CD14-positive monocyte (primary cell): Measurements from ENCODE around the gene VSIG10L. TPM values are rescaled to one million over a fixed set of nuclear protein-coding genes. Genes with fewer than 3 reads are reported as not detected.

Source experiments
- DNase-seq, 3 donors: peaks; one replicate each; pipeline ENCODE4 v3.0.0-alpha.2; 2011 to 2022
- H2AFZ ChIP-seq: 2 replicates; pipeline ENCODE4 v1.6.0; 2012; ENCODE audit warnings: mild to moderate bottlenecking, low read depth, low read length, inconsistent platforms; ENCODE audit not compliant: insufficient read depth, poor library complexity, severe bottlenecking
- H3K27ac ChIP-seq, 2 donors: 1 replicate in 1 of 2; 2 replicates in 1 of 2; pipeline ENCODE4 v1.5.1; 2012 to 2013; ENCODE audit warnings: low read length in 2 of 2, control low read depth in 1 of 2, inconsistent platforms in 1 of 2, low read depth in 1 of 2, mild to moderate bottlenecking in 1 of 2
- H3K27me3 ChIP-seq, 2 donors: one replicate each; pipeline versions ENCODE4 v1.6.0 to v1.6.1; 2011 to 2013; ENCODE audit warnings: low read length in 2 of 2; ENCODE audit not compliant: control insufficient read depth in 2 of 2, insufficient read depth in 2 of 2
- H3K36me3 ChIP-seq, 2 donors: replicated peaks in 1 of 2; 1 replicate in 1 of 2; 2 replicates in 1 of 2; pipeline versions ENCODE4 v1.5.1 to v1.6.1; 2012 to 2013; ENCODE audit warnings: low read length in 2 of 2, control low read depth in 1 of 2, inconsistent platforms in 1 of 2, mild to moderate bottlenecking in 1 of 2; ENCODE audit not compliant: insufficient read depth in 2 of 2, control insufficient read depth in 1 of 2
- H3K4me1 ChIP-seq, 2 donors: 1 replicate in 1 of 2; 2 replicates in 1 of 2; pipeline versions ENCODE4 v1.5.1 to v1.6.1; 2012 to 2013; ENCODE audit warnings: low read length in 2 of 2, control low read depth in 1 of 2, inconsistent platforms in 1 of 2, mild to moderate bottlenecking in 1 of 2, moderate library complexity in 1 of 2; ENCODE audit not compliant: insufficient read depth in 2 of 2, control insufficient read depth in 1 of 2
- H3K4me2 ChIP-seq: replicated peaks from 2 replicates; pipeline ENCODE3; 2012; ENCODE audit warnings: low read length, moderate library complexity, mild to moderate bottlenecking; ENCODE audit not compliant: poor library complexity, severe bottlenecking; ENCODE audit errors: extremely low read depth
- H3K4me3 ChIP-seq, 3 experiments: fragments of 200-600 bp in 1 of 3; sonication (generic) in 1 of 3; replicated peaks in 1 of 3; 1 replicate in 2 of 3; 2 replicates in 1 of 3; pipeline ENCODE4 v1.5.1; 2011 to 2013; ENCODE audit warnings: low read length in 3 of 3, mild to moderate bottlenecking in 3 of 3, control low read depth in 2 of 3, low read depth in 2 of 3, inconsistent platforms in 1 of 3, moderate library complexity in 1 of 3
- H3K79me2 ChIP-seq: 2 replicates; pipeline ENCODE4 v1.6.0; 2012; ENCODE audit warnings: mild to moderate bottlenecking, control low read depth, inconsistent platforms, low read length, moderate library complexity; ENCODE audit not compliant: insufficient read depth
- H3K9ac ChIP-seq: 2 replicates; pipeline ENCODE4 v1.6.0; 2017; ENCODE audit warnings: low read length, mild to moderate bottlenecking; ENCODE audit not compliant: insufficient read depth, poor library complexity, severe bottlenecking
- H3K9me3 ChIP-seq, 2 donors: replicated peaks in 1 of 2; 1 replicate in 1 of 2; 2 replicates in 1 of 2; pipeline versions ENCODE4 v1.5.1 to v1.6.1; 2012 to 2013; ENCODE audit warnings: low read length in 2 of 2, control low read depth in 1 of 2; ENCODE audit not compliant: control insufficient read depth in 1 of 2, insufficient read depth in 1 of 2
- H4K20me1 ChIP-seq: 2 replicates; pipeline ENCODE4 v1.6.0; 2012; ENCODE audit warnings: mild to moderate bottlenecking, low read length, control low read depth, moderate library complexity; ENCODE audit not compliant: insufficient read depth
- H3K27ac Mint-ChIP-seq, 7 donors: one replicate each; pipeline ENCODE4 v1.8.0; 2020; ENCODE audit warnings: mild to moderate bottlenecking in 7 of 7, mixed read lengths in 7 of 7, moderate library complexity in 6 of 7, inconsistent platforms in 2 of 7
- H3K27me3 Mint-ChIP-seq, 3 donors: one replicate each; pipeline ENCODE4 v1.8.0; 2021 to 2022; ENCODE audit warnings: low read depth in 3 of 3, mild to moderate bottlenecking in 3 of 3, mixed read lengths in 3 of 3, moderate library complexity in 3 of 3, inconsistent platforms in 1 of 3
- H3K36me3 Mint-ChIP-seq, 2 donors: one replicate each; pipeline ENCODE4 v1.8.0; 2020; ENCODE audit warnings: mixed read lengths in 2 of 2, inconsistent platforms in 1 of 2, mild to moderate bottlenecking in 1 of 2
- H3K4me1 Mint-ChIP-seq: one replicate; pipeline ENCODE4 v1.8.0; 2020; ENCODE audit warnings: mild to moderate bottlenecking, mixed read lengths
- H3K4me3 Mint-ChIP-seq, 2 donors: one replicate each; pipeline ENCODE4 v1.8.0; 2020; ENCODE audit warnings: mild to moderate bottlenecking in 2 of 2, mixed read lengths in 2 of 2, moderate library complexity in 1 of 2
- H3K9me3 Mint-ChIP-seq, 7 donors: one replicate each; pipeline ENCODE4 v1.8.0; 2020 to 2022; ENCODE audit warnings: mixed read lengths in 7 of 7, mild to moderate bottlenecking in 6 of 7, moderate library complexity in 6 of 7, inconsistent platforms in 2 of 7
- CTCF ChIP-seq: fragments of 200-600 bp; IDR thresholded peaks from one replicate; pipeline ENCODE4 v1.8.0; 2022; ENCODE audit warnings: antibody characterized with exemption, mild to moderate bottlenecking
- WGBS: methylation state at CpG from one replicate; pipeline ENCODE4 v1.1.5; 2013; ENCODE audit warnings: missing lambda C conversion rate; ENCODE audit not compliant: insufficient coverage; 5-methylcytosine and 5-hydroxymethylcytosine counted together
- intact Hi-C, 2 donors: fragments of 100-400 bp; cut with micrococcal nuclease; formaldehyde crosslinking; loops; one replicate each; pipeline versions ENCODE4 v1.15.0 to v1.15.1; 2023
- polyA plus RNA-seq, 3 donors: library from polyadenylated mRNA; depleted of rRNA in 1 of 3; unstranded in 2 of 3; stranded (reverse) in 1 of 3; fragments of 300-500 nt in 2 of 3; fragments of >200 nt in 1 of 3; fragmentation: Illumina TruSeq in 2 of 3; gene quantifications; 1 replicate in 2 of 3; 2 replicates in 1 of 3; pipeline ENCODE4 v1.2.3, GENCODE V29; 2012 to 2021

Gene VSIG10L
- polyA plus RNA-seq, 3 donors: 0.62 to 2.3 (median 0.73) TPM

GRCh38 chr19:51370230-51370629, 28.3 kb upstream of the VSIG10L start:
- TF ChIP-seq CTCF: no peak
- H3K9me3 Mint-ChIP-seq: peaks cover 0 to 1% (median 0%) of the 10 kb centered on the region in 7 donors
- no peaks in the 10 kb centered on the region for H3K27me3 ChIP-seq
- no peak overlapping the region for H3K4me3 ChIP-seq
- H3K27me3 Mint-ChIP-seq: peaks cover 0 to 6% (median 0%) of the 10 kb centered on the region in 3 donors
- H3K36me3 Mint-ChIP-seq: no peaks in the 10 kb centered on the region
- intact Hi-C loops: no loop called here
- H3K9me3 ChIP-seq: no peaks in the 10 kb centered on the region
- peak overlapping the region in 2 of 7 donors; percentile 71 to 81 for H3K27ac Mint-ChIP-seq
- no peaks in the 10 kb centered on the region for H3K36me3 ChIP-seq
- H3K4me1 ChIP-seq: peaks cover 57 to 78% of the 10 kb centered on the region in 2 donors
- DNase-seq: no peak
- H3K27ac ChIP-seq: no peak overlapping the region
- H4K20me1 ChIP-seq: no peaks in the 10 kb centered on the region
- peaks cover 56% of the 10 kb centered on the region for H3K79me2 ChIP-seq
- H3K4me3 Mint-ChIP-seq: peak overlapping the region in 1 of 2 donors; percentile 1
- no peak overlapping the region for H3K4me2 ChIP-seq
- no peak overlapping the region for H2AFZ ChIP-seq
- H3K9ac ChIP-seq: no peak overlapping the region
- H3K4me1 Mint-ChIP-seq: peaks cover 72% of the 10 kb centered on the region
- WGBS: 93% methylated on average over 3 of the region's 4 CpGs

- peaks cover 3 to 5% of the 10 kb centered on the region in 2 donors for H3K36me3 Mint-ChIP-seq
- H4K20me1 ChIP-seq: no peaks in the 10 kb centered on the region
- H3K27me3 Mint-ChIP-seq: peaks cover 0 to 6% (median 0%) of the 10 kb centered on the region in 3 donors
- peak within 1 kb of the TSS; percentile 80 for H3K9ac ChIP-seq
- H2AFZ ChIP-seq: peak within 1 kb of the TSS; percentile 90
- 7% methylated on average over 15 of the region's 23 CpGs for WGBS
- H3K4me3 Mint-ChIP-seq: peak within 1 kb of the TSS; percentile 96 to 99
- intact Hi-C loops: loop anchor here in 1 of 2 donors (5.0 kb wide), 1 partner anchor 41 kb away; no protein-coding TSS in a partner anchor
- peak within 1 kb of the TSS; percentile 89 to 93 (median 91) for H3K4me3 ChIP-seq
- peaks cover 74% of the 10 kb centered on the region for H3K4me1 Mint-ChIP-seq
- no peaks in the 10 kb centered on the region for H3K9me3 ChIP-seq
- TF ChIP-seq CTCF: no peak
- no peaks in the 10 kb centered on the region for H3K9me3 Mint-ChIP-seq
- H3K27ac Mint-ChIP-seq: peak within 1 kb of the TSS; percentile 93 to 99 (median 97)
- DNase-seq: peak in 2 of 3 donors; percentile 22 to 36
- peaks cover 59 to 87% of the 10 kb centered on the region in 2 donors for H3K4me1 ChIP-seq
- H3K27me3 ChIP-seq: no peaks in the 10 kb centered on the region
- peak within 1 kb of the TSS; percentile 100 for H3K4me2 ChIP-seq
- H3K36me3 ChIP-seq: no peaks in the 10 kb centered on the region
- H3K27ac ChIP-seq: peak within 1 kb of the TSS; percentile 92 to 93
- peaks cover 67% of the 10 kb centered on the region for H3K79me2 ChIP-seq
Measured at GRCh38 chr19:51368366-51369282, 26.7 kb upstream of the VSIG10L start, which contains the start of gene CLDND2. CLDND2 (minus strand) TSS chr19:51369003; CDS start chr19:51368577, 426 bp downstream.
